Left colon (tissue), 2 donors: ENCODE data around the gene SLAMF9. TPM values are rescaled to one million over a fixed set of nuclear protein-coding genes. Genes with fewer than 3 reads are reported as not detected.

Experiments used
- ATAC-seq: fragments of 200-7000 bp; cut with Tn5 transposase; one replicate; pipeline ENCODE4 v1.9.1; 2020; ENCODE audit warnings: mild to moderate bottlenecking, moderate library complexity
- DNase-seq, 2 donors: peaks; one replicate each; pipeline ENCODE4 v3.0.0-alpha.2; 2020
- intact Hi-C, 2 donors: fragments of 100-400 bp; cut with DNase I in 1 of 2; cut with micrococcal nuclease in 1 of 2; formaldehyde crosslinking; loops; one replicate each; pipeline versions ENCODE4 v1.11.2 to v1.14.0; 2022; cut with DNase I, micrococcal nuclease
- total RNA-seq, 2 donors: library from RNA; stranded (reverse); fragmentation: NEBNext Ultra II Directional; extraction: Animal tissue kit (Norgen Biotek cat#: 25700); gene quantifications; one replicate each; pipeline ENCODE4 v1.2.1, GENCODE V29; 2021
- donor health status: DM: no; HTN: no; CAD: no.
- donor health status: DM: yes; HTN: yes; CAD: no.

The SLAMF9 gene
- total RNA-seq, 2 donors from 2014 or later = not detected

GRCh38 chr1:159927211-159927848 is 26.7 kb downstream of the SLAMF9 start:
- ATAC-seq = no peak
- no peak for DNase-seq
- intact Hi-C loops = no loop called here

DNA sequence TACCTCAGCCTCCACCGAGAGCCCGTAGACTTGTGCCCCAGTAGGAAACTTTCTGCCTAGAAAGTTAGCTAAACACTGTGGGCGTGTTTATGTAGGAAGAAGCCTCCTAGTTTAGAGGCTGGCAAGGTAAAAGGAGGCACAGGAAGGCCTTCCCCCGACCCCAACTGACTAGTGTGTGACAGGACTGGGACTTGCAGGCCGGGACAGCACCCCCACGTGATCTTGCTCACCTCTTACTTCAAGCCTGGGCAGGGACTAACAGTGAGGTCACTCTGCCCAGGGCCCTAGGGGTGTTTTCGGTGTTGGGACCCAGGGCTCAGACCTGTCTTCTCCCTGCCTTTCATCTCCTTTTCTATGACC is 28.3 kb downstream of the SLAMF9 start:
- peak in 1 of 2 donors; percentile 59 for DNase-seq
- no peak for ATAC-seq
- intact Hi-C loops = no loop called here

- DNase-seq (peak; percentile 93 to 96), ATAC-seq (peak; percentile 71)
- intact Hi-C loops = no loop called here
Measured at GRCh38 chr1:159924791-159925718, 29.0 kb downstream of the SLAMF9 start, which contains the start of gene TAGLN2. TAGLN2 (minus strand) TSS chr1:159925507; CDS start chr1:159920509, 4,998 bp downstream.

DNA sequence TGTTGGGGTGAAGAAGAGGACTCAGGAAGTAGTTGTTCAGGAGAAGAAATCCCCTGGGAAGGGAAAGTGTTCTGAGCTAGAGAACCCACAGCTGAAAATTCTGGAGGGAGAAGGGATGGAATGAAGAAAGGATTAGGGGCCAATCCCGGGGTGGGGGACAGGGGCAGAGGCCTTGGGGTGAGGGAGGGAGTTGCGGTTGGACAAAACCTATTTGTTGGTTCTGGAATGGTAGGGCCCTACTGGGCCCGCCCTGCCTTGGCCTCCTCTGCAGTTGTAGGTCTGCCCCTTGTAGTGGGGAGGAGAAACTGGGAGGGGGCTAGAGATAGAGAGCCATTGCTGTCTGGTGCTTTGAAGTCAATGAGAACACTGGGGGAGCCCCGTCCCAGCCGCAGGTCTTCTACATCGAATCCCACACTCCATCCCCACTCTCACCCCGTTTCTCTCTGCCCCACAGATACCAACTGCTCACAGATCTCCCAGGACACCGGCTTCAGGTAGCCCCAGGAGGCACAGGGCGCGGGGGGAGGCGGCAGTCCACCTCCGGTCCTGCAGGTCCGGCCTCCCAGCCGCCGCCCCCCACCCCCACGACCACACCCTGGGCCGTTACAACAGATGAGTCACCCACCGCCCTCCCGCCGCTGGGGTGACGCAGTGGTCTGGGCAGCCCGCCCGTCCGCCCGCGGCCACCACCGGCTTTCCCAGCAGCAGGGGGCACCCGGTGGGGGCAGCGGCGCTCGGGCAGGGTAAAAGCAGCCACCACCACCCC is 29.8 kb downstream of the SLAMF9 start:
- DNase-seq = peak; percentile 88 to 92
- peak; percentile 64 for ATAC-seq
- intact Hi-C loops = no loop called here

DNA sequence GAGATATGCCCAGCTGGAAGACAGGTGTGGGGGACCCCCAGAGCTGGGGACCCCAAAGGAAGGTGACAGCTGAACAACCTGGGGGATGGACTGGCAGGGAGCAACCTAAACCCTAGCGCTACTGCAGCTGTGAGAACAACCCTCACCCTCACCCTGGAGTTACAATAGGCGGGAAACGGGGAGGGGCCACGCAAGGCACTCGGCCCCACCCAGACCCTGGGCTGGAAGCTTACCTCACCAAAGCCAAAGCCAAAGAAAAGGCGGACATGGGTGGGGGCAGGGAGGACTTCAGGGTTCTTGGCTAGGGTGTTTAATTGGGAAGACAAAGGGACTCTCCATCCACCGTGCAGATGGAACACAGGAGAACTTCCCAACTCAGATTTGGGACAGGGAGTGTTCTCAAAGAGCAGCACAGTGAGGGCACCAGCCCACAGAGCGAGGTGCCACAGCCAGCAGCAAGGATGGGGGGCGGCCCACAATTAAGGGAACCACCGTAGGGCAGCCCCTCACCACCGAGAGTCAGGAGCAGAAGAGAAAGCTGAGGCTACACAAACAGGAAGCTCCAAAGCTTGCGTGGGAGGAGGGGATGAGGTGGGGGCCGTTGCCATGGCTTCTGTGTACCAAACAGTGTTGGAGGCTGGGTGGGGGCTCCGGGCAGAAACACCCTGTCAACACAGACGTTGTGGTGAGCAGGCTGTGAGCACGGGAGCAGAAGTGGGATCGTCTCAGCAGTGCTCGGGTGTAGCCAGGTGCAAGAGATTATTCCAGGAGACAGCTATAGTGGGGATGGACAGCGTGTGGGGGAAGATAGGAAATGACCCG is 30.6 kb downstream of the SLAMF9 start:
- DNase-seq = peak; percentile 92
- intact Hi-C loops = no loop called here
- peak; percentile 61 for ATAC-seq

GRCh38 chr1:159922511-159923202 is 31.4 kb downstream of the SLAMF9 start:
- DNase-seq (peak; percentile 72 to 79), ATAC-seq (peak; percentile 8)
- intact Hi-C loops = no loop called here

DNA sequence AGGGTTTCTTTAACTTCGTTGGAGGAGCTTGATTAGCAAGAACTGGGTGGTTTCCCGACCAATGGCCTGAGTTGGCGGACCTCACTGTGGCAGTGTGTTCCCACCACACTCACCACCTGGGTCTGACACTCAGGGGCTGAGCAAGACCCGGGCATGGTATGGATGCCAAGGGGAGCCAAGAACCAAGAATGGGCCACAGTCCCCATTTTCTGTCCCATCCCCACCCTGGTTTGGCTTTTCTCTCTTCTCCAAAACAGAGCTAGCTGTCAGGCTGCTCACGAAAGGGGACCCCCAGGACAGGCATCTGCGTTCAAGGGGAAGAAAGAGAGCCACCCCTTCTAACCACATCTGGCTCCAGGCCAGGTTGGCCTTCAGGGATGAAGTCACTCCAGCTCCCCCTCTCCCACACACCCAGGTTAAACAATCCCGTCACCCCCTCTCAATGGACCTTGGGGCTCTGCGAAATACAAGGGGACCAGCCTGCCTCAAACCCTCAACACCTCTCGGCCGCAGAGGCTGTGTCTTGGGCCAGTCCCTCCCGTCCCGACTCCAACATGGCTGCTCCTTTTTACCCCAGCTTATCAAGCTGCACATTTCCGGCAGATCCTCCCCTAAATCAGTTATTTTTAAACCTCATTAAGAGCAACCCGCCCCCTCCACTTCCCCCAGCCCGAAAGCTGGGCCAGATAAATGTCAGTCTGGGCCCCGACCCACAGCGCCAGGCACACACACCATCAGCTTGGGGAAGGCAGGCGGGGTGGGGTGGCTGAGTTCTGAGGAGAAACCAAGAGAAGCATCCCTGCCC is 32.1 kb downstream of the SLAMF9 start:
- ATAC-seq (no peak), DNase-seq (peak in 1 of 2 donors; percentile 59)
- intact Hi-C loops = no loop called here

GRCh38 chr1:159921251-159921650 is 32.8 kb downstream of the SLAMF9 start:
- DNase-seq = no peak
- intact Hi-C loops = no loop called here
- ATAC-seq = no peak

DNA sequence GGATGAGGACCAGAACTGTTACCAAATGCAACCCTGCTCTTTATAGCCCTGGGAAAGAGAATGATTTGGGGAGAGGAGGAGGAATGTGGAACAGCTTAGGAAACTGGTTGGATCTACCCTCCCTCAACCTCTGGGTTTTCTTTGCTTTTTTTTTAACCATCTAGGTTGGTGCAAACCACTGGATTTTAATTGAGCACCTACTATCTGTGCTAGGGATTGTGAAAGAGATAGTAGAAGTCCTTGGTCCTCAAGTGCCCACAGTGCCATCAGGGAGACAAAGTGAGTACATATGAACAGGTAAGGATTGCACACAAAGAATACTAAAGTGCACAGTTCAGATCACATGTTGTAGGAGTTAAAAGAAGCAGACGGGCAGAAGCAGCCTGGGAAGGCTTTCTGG is 33.4 kb downstream of the SLAMF9 start:
- intact Hi-C loops = no loop called here
- DNase-seq = no peak

DNA sequence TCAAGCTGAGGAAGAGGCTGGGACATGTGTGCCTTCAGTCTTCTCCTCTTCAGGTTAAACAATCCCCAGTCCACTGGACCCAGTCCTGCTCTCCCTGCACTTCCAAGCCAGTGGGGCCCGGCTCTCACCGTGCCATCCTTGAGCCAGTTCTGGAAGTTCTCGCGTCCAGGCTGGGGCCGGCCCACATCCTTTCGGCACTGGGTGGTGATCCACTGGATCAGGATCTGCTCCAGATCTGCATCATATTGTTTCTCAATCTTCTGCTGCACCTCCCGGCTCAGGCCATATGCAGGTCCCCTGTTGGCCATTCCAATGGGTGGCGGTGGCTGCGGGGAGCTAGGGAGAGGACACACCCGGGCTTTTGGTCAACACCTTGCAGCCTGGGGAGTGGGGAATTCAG is 33.8 kb downstream of the SLAMF9 start:
- DNase-seq (no peak), ATAC-seq (no peak)
- intact Hi-C loops = no loop called here

More for the DNA sequence above, 33.4 kb downstream of the SLAMF9 start:
- ATAC-seq = no peak

- intact Hi-C loops = no loop called here
- ATAC-seq (no peak), DNase-seq (no peak)
Measured at GRCh38 chr1:159919236-159919865, 34.7 kb downstream of the SLAMF9 start.

- DNase-seq (no peak), ATAC-seq (no peak)
- intact Hi-C loops = no loop called here
Measured at GRCh38 chr1:159918352-159919200, 35.5 kb downstream of the SLAMF9 start.

- intact Hi-C loops = no loop called here
- no peak for DNase-seq
- peak; percentile 45 for ATAC-seq
Measured at GRCh38 chr1:159917533-159918351, 36.3 kb downstream of the SLAMF9 start.

GRCh38 chr1:159916242-159917051 is 37.6 kb downstream of the SLAMF9 start:
- ATAC-seq = peak; percentile 26
- DNase-seq = no peak
- intact Hi-C loops = no loop called here
